Hindlimb muscle (tissue), 1 donor: Measurements from ENCODE around the gene C1orf159. TPM values are rescaled to one million over a fixed set of nuclear protein-coding genes. Genes with fewer than 3 reads are reported as not detected.

ENCODE experiments used
- DNase-seq: peaks from one replicate; pipeline ENCODE4 v3.0.0-alpha.2; 2013
- polyA plus RNA-seq: library from polyadenylated mRNA; unstranded; fragments of 120-200 nt; gene quantifications from one replicate; pipeline ENCODE4 v1.2.1, GENCODE V29; 2013; ENCODE audit not compliant: insufficient read length

C1orf159 gene
- polyA plus RNA-seq, 1 donor = 7.8 TPM

- no peak for DNase-seq
Observed at GRCh38 chr1:1092149-1092855, 23.6 kb downstream of the C1orf159 start.

DNA sequence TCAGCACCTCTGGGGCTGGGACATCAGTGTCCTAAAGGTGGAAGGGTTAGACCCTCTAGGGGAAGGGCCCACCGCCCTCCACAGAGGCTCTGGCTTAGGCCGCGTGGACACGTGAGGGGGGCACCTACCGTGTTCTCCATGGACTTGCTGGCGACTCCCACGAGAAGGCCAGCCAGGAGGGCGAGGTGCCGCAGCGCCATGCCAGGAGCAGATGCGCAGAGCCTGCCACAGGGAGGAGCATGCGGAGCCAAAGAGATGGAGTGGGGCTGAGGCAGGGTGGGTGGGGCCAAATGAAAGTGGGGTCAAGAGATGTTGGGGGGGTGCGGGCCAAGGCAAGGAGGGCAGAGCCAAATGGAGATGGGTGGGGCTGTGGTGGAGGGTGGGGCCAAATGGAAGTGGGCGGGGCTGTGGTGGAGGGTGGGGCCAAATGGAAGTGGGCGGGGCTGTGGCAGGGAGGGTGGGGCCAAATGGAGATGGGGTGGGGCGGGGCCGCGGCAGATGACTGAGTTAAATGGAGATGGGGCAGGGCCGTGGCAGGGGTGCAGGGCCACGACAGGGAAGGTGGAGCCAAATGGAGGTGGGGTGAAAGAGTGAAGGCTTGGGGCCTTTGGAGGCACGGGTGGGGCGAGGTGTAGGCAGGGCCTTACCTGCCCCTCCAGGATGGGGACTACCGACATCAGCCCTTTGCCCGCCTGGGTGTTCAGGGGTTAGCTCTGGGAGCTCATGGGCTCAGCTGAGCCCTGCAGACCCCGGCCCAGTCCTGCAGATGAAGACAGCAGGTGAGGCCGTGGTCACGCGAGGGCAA is 24.3 kb downstream of the C1orf159 start:
- no peak for DNase-seq

- DNase-seq = no peak
Observed at GRCh38 chr1:1090424-1091343, 25.2 kb downstream of the C1orf159 start.

DNA sequence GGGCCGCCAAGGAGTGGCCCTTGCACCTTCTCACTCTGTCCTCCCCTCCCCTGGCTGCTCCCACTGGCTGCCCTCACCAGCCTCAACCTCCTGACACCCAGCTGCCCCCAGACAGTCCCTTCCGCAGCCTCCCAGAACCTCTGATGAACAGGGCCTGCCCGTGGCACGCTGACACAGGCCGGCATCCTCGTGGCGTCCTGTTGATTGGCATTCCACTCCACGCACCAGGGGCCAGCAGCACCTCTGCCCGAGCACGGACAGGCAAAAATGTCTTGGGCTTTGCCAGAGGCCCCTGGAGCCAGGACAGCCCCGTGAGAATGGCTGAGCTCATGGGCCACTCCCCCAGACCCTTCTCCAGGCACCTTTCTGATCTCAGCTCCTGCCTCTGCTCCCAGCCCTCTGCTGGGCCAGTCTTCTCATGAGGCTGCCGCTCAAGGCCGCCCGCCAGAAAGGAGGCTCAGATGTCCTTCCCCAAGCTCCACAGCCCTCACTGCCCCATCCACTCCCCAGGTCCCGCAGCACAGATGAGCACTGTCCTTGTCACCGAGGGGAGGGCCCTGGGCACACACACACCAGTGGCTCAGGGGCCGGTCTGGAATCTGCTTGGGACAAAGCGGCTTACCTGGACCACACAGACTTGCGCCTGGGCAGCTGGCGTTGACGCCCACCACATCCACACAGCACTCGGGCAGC is 26.0 kb downstream of the C1orf159 start:
- no peak for DNase-seq

GRCh38 chr1:1088801-1089680 is 26.8 kb downstream of the C1orf159 start:
- DNase-seq = no peak

GRCh38 chr1:1088029-1088800 is 27.7 kb downstream of the C1orf159 start:
- no peak for DNase-seq

GRCh38 chr1:1087351-1088028 is 28.4 kb downstream of the C1orf159 start:
- DNase-seq = no peak

GRCh38 chr1:1086911-1087341 is 29.0 kb downstream of the C1orf159 start:
- DNase-seq = no peak

DNA sequence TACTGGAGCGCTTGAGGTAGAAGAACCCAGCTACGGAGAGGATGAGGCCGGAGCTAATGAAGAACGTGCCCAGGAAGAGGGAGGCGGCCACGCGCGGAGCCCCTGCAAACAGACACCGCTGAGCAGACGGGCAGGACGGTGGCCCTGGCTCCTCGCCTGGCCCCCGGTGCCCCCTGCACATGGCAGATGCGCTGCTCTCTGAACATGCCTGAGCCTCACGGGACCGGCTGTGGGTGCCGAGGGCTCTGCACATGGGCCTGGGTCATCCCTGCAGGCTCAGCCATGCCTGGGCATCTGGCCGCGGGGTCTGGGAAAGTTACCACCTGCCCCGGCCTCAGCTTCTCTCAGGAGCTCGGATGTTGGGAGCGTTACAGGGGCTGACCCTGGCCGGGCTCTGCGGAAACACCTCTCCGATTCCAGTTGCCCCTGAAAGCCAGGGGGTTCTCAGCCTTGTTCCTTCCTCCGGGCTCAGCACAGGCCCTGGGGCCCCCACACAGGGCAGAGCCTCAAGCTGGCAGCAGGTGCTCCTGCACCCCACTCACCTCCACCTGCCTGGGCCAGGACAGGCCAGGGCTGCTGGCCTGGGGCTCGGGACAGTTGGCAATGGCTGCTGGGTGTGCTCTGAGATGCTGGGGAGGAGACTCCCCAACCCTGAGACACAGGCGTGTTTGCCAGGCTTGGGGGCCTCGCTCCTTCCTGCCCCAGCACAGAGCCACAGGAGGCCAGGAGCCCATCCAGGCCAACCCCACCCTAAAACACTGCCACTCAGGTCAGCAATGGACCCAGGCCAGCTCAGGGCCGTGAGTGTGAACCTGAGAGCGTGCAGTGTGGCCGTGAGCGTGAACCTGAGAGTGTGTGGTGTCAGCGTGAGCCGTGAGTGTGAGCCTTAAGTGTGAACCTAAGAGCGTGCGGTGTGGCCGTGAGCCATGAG is 29.7 kb downstream of the C1orf159 start:
- DNase-seq = no peak

DNA sequence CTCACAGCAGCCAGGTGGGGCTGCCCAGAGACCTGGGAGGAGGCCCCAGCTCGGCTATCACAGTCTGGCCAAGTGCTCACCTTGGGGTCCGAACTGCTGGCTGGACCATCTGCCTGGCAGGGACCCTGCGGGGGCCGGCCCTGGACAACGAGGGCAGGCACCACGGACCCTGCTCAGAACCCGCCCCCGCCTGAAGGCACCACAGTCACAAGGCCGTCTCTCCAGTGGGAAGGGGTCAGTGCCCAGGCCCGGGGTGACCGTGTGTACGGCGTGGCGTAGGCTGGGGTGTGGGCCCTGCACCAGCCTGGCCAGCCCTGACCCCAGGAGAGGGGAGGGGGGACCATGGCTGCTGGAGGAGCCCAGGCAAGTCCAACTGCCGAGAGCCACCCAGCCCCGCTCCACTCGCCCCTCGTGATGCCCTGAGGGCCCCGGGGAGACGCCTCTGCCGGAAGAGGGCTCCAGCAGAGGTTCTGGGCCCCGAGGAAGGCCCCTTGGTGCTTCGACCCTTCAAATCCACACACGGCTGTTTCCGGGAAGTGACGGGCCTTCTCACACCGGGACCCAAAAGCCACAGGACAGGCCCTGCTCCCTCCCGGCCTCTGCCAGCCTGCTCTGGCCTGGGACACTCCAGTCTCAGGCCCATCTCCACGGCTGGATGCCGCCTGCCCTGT is 30.6 kb downstream of the C1orf159 start:
- DNase-seq = no peak

- DNase-seq = no peak
Observed at GRCh38 chr1:1084372-1085170, 31.3 kb downstream of the C1orf159 start.

GRCh38 chr1:1083416-1084371 is 32.2 kb downstream of the C1orf159 start:
- DNase-seq = no peak

DNA sequence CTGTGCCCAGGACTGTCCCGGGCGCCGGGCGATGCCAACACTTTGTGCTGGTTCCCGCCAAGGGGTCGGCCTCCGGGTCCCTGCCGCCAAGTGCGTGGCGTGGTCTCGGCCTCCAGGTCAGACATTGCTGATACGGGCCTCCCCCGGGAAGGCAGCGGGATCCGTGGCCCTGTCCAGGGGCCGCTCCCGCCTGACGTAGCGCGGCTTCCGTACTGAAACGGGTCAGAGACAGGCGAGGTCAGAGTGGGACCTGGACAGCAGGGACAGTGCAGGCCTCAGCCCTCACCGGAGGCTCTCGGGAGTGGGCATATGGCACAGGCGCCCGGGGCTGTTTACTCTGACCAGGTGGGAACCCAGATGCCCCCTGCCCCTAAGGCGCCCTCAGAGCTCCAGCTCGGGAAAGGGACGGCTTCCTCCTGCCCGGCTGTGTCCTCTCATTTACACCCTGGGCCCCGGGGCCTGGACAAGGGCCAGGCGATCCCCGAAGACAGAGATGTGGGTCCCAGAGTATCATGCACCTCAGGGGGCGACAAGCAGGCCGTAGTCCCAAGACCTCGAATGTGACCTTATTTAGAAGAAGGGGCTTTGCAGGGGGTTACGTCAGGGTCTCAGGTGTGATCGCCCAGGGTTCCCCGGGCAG is 33.0 kb downstream of the C1orf159 start:
- no peak for DNase-seq

DNA sequence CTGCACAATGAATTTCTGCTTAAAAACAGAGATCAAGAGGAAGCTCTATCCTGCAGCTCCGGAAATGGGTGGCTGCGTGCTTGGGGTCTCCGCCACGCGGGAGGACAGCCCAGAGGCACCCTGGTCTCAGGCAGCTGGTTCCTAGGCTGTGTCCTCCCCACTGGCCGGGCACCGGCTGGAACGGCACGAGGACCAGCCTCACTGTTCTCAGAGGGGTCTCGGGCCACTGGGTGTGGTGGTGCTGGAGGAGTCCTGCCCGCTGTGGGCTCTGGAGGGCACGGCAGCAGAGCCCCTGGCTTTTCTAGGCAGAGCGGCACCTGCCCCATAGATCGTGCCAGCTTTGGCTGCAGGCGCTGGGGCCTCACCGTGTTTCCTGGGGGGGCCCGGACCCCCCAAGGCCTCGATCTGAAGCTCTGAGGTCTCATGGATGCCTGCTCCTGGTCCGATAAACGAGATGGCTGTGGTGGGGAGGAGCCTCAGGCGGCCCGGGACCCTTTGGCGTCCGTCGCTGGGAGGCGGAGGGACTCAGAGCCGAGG is 33.6 kb downstream of the C1orf159 start:
- DNase-seq = no peak
